PFSK-1 (cell line): Measurements from ENCODE around the gene S100Z.

Experiments used
- FOXP2 ChIP-seq: optimal IDR thresholded peaks from 2 replicates; pipeline ENCODE3; 2011; ENCODE audit warnings: borderline replicate concordance, control low read depth, inconsistent platforms; ENCODE audit not compliant: insufficient read depth; ENCODE audit errors: extremely low read length, extremely low read depth
- POLR2AphosphoS5 ChIP-seq: IDR thresholded peaks from 2 replicates; pipeline ENCODE4 v1.6.1; 2012; ENCODE audit warnings: low read depth, mild to moderate bottlenecking, control low read depth, low read length, moderate library complexity
- SIN3A ChIP-seq: IDR thresholded peaks from 2 replicates; pipeline ENCODE4 v1.6.1; 2012; ENCODE audit warnings: mild to moderate bottlenecking, low read length, moderate library complexity, borderline replicate concordance; ENCODE audit not compliant: insufficient read depth
- TAF1 ChIP-seq: IDR thresholded peaks from 2 replicates; pipeline ENCODE4 v1.6.1; 2012; ENCODE audit warnings: low read length, control low read depth, borderline replicate concordance; ENCODE audit not compliant: insufficient read depth
- TF ChIP-seq, protein P1 (sequence below), 2 experiments: IDR thresholded peaks; 2 replicates each; pipeline versions ENCODE4 v1.6.1 to v1.8.0; 2011 to 2012; ENCODE audit warnings: low read depth in 2 of 2, low read length in 2 of 2, control low read depth in 1 of 2, inconsistent platforms in 1 of 2, mild to moderate bottlenecking in 1 of 2, moderate library complexity in 1 of 2; ENCODE audit not compliant: insufficient read depth in 1 of 2

S100Z gene

DNA sequence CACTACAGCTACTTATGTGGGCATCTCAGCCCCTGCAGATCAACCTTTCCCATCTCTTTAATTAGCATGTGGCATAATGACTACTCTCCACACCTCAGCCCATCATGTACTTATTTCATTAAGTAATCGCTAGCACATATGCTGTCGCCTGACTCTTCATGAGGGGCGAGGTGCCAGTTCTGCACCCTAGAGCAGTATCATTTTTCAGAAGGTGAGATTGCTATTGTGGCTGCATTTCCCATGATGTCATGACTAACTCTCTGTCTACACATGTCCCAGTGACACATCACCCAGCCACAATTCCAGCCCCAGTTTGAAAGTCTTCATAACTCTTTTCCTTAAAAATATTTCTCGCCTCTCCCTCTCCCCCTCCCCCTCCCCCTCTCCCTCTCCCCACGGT, 38.6 kb upstream of the S100Z start:
- TF ChIP-seq TAF1: no peak
- TF ChIP-seq, protein P1, sequence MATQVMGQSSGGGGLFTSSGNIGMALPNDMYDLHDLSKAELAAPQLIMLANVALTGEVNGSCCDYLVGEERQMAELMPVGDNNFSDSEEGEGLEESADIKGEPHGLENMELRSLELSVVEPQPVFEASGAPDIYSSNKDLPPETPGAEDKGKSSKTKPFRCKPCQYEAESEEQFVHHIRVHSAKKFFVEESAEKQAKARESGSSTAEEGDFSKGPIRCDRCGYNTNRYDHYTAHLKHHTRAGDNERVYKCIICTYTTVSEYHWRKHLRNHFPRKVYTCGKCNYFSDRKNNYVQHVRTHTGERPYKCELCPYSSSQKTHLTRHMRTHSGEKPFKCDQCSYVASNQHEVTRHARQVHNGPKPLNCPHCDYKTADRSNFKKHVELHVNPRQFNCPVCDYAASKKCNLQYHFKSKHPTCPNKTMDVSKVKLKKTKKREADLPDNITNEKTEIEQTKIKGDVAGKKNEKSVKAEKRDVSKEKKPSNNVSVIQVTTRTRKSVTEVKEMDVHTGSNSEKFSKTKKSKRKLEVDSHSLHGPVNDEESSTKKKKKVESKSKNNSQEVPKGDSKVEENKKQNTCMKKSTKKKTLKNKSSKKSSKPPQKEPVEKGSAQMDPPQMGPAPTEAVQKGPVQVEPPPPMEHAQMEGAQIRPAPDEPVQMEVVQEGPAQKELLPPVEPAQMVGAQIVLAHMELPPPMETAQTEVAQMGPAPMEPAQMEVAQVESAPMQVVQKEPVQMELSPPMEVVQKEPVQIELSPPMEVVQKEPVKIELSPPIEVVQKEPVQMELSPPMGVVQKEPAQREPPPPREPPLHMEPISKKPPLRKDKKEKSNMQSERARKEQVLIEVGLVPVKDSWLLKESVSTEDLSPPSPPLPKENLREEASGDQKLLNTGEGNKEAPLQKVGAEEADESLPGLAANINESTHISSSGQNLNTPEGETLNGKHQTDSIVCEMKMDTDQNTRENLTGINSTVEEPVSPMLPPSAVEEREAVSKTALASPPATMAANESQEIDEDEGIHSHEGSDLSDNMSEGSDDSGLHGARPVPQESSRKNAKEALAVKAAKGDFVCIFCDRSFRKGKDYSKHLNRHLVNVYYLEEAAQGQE (IDR thresholded peaks at IDR 0.05; ENCODE audit: insufficient read depth in 1 of 2, low read depth in 2 of 2, low read length in 2 of 2): no peak
- no peak for TF ChIP-seq POLR2AphosphoS5
- no peak for TF ChIP-seq FOXP2
- TF ChIP-seq SIN3A: no peak

DNA sequence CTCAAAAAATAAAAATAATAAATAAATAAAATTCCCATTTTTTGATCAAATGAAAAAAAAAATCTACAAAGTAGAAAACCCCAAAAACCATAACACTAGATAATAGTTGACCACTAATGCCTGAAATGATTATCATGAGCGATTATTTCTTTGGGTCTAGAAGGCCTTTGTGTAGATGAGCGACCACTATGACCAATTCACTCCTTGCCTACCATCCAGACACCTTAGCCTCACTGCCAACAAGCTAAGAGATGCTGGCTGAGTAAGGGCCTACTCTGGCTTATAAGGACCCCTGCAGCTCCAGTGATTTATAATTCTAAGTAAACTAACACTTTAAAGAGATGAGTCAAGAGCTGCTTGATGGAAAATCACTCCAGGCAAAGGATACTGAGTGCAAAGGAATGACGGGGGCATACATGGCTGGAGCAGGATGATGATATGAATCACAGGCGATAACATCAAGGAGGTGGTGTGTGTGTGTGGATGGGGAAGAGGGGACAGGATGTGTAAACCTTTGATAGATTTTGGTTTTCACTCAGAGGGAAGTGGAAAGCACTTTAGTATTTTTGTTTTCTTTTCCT, 35.7 kb upstream of the S100Z start:
- no peak for TF ChIP-seq TAF1
- TF ChIP-seq FOXP2: peak; percentile 72
- peak; percentile 40; the same call in 1 of the 2 replicates for TF ChIP-seq POLR2AphosphoS5
- TF ChIP-seq SIN3A: peak; percentile 82; the same call in 1 of the 2 replicates
- TF ChIP-seq, protein P1 (IDR thresholded peaks at IDR 0.05; ENCODE audit: insufficient read depth in 1 of 2, low read depth in 2 of 2, low read length in 2 of 2): peak in 1 of 2 experiments; percentile 66; a peak in 1 of 4 replicates

DNA sequence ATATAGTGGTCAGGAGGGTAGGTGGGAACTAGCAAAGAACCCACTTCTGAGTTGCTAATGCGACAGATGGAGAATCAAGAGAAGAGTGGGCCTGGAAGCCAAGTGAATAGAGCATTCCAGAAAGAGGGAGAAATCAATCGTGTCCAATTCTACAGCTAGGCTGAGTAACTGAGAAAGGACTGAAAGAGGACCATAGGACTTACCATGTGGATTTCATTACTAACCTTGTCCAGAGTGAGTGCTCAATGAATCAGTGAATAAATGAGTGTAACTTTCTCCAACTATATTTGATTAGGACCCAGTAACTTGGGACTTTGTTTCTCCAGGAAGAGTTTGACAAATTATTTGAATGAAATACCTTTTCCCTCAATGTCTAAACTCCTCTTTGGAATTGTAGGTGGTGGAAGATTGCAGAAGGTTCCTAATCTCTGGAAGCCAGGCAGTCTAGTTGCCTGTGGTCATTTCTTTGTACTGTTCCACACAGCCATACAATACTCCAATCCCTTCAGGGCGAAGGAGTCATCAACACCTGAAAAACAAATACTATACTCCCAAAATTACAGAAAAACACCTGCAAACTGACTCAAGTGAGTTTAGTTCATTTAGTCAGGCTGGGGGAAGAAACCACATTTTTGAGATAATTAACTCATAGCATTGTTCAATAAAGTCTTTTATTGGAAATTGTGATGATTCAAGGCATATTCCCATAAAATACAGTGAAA, 33.5 kb upstream of the S100Z start:
- TF ChIP-seq TAF1: no peak
- TF ChIP-seq SIN3A: no peak
- TF ChIP-seq, protein P1 (IDR thresholded peaks at IDR 0.05; ENCODE audit: insufficient read depth in 1 of 2, low read depth in 2 of 2, low read length in 2 of 2): no peak
- TF ChIP-seq POLR2AphosphoS5: no peak
- no peak for TF ChIP-seq FOXP2

DNA sequence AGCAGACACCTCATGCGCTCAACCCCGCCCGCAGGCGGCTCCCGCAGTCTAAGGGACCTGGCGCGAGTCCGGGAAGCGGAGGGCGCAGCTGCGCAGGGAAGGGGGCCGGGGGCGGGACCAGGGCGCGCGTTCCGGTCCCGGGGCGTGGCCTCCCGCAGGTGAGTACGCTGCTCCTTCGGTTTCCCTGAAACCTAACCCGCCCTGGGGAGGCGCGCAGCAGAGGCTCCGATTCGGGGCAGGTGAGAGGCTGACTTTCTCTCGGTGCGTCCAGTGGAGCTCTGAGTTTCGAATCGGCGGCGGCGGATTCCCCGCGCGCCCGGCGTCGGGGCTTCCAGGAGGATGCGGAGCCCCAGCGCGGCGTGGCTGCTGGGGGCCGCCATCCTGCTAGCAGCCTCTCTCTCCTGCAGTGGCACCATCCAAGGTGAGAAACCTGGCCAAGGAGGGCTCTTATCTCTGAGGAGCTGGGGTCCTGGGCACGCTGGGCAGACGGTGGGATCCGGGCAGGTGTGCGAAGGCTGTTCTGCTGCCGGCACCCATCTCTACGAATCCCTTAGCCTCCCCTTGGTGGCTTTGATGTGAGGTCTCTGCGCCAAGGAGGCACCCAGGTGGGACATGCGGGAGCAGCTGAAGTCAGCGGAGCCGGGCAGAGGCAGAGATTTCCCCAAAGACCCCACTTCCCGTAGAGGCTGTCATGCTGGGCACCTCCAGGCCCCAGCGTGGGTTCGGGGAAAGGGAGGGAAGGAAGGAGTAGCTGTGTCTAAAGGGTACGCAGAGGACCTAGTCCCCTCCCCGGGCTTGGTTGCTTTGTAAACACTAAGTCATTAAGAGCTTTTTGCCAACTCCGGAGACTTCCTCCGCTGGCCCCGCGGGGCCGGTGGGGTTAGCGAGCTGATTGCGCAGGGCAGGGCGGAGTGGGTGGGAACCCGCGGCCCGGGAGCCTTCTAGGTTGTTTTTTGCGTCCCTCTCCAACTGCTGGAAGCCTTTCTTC, 30.7 kb upstream of the S100Z start, which contains the start of gene F2RL1:
Gene F2RL1, plus strand, starts transcription at position 187 of the 988 bp plus-strand sequence. Its CDS starts 153 bp downstream, at position 340.
- TF ChIP-seq, protein P1 (IDR thresholded peaks at IDR 0.05; ENCODE audit: insufficient read depth in 1 of 2, low read depth in 2 of 2, low read length in 2 of 2): 0 out of 4 replicates have a peak, but pooled peaks of 1 of the 2 experiments have one; percentile 9
- TF ChIP-seq TAF1 (0 out of 2 replicates have a peak, but pooled peaks have one; percentile 50), FOXP2 (peak; percentile 47), POLR2AphosphoS5 (no peak; the same call in 1 of the 2 replicates), SIN3A (peak; percentile 16; the same call in 1 of the 2 replicates)
